Fibroblast of skin of right biceps (primary cell): Measurements from ENCODE around the gene TAGAP.
"Not testable (repeated sequence)": the region's sequence is repeated elsewhere in the genome, so short reads cannot be mapped to it uniquely, and the experiment has no call there.

ENCODE experiments used
- DNase-seq: peaks from one replicate; pipeline ENCODE4 v3.0.0-alpha.2; 2013

The TAGAP gene

GRCh38 chr6:159042003-159042825 is 2.6 kb downstream of the TAGAP start:
- DNase-seq, result peak; percentile 42

- no peak for DNase-seq
These were observed 3.6 kb downstream of the TAGAP start for GRCh38 chr6:159041181-159041580.

GRCh38 chr6:159039885-159040258 is 4.9 kb downstream of the TAGAP start:
- no peak for DNase-seq

- DNase-seq, result peak; percentile 50
These were observed 5.6 kb downstream of the TAGAP start for GRCh38 chr6:159038914-159039884.

- not testable (repeated sequence) for DNase-seq
These were observed 6.5 kb downstream of the TAGAP start for GRCh38 chr6:159038318-159038717.

- DNase-seq, result no peak
These were observed 7.0 kb downstream of the TAGAP start for GRCh38 chr6:159037756-159038290.

GRCh38 chr6:159036673-159037072 is 8.1 kb downstream of the TAGAP start:
- DNase-seq, result no peak

- no peak for DNase-seq
These were observed 8.9 kb downstream of the TAGAP start for GRCh38 chr6:159035891-159036290.

- DNase-seq, result no peak
These were observed 11.4 kb downstream of the TAGAP start for GRCh38 chr6:159033160-159034049.

GRCh38 chr6:159031846-159032245 is 12.9 kb downstream of the TAGAP start:
- no peak for DNase-seq

GRCh38 chr6:159030168-159030567 is 14.6 kb downstream of the TAGAP start:
- no peak for DNase-seq

GRCh38 chr6:159025224-159025623 is 19.6 kb downstream of the TAGAP start:
- DNase-seq, result not testable (repeated sequence)

- no peak for DNase-seq
These were observed 20.9 kb downstream of the TAGAP start for GRCh38 chr6:159023893-159024292.

GRCh38 chr6:159020011-159020410 is 24.8 kb downstream of the TAGAP start:
- no peak for DNase-seq

- DNase-seq, result no peak
These were observed 26.8 kb downstream of the TAGAP start for GRCh38 chr6:159017757-159018559.

- DNase-seq, result no peak
These were observed 30.4 kb downstream of the TAGAP start for GRCh38 chr6:159014406-159014805.

GRCh38 chr6:159013229-159013628 is 31.6 kb downstream of the TAGAP start:
- peak; percentile 21 for DNase-seq

- peak; percentile 40 for DNase-seq
These were observed 32.6 kb downstream of the TAGAP start for GRCh38 chr6:159012201-159012600.

GRCh38 chr6:159010037-159010612 is 34.7 kb downstream of the TAGAP start:
- DNase-seq, result peak; percentile 20

GRCh38 chr6:159008656-159009288 is 36.0 kb downstream of the TAGAP start:
- peak; percentile 19 for DNase-seq

- no peak for DNase-seq
These were observed 37.3 kb downstream of the TAGAP start for GRCh38 chr6:159007510-159007909.
